GM12892 (cell line): ENCODE results near the gene PRSS36.
"Not testable (repeated sequence)": the region's sequence is repeated elsewhere in the genome, so short reads cannot be mapped to it uniquely, and the experiment has no call there.

Experiments
- DNase-seq: peaks from one replicate; pipeline ENCODE4 v3.0.0; 2011; ENCODE audit not compliant: insufficient read length
- FAIRE-seq: peaks from 2 replicates; lab custom pipeline; 2011; peaks lifted over from hg19 to GRCh38; lab: Jason Lieb, UNC
- POLR2A ChIP-seq: IDR thresholded peaks from 2 replicates; pipeline ENCODE4 v1.6.1; 2011; ENCODE audit warnings: low read depth, low read length, control low read depth
- POLR2AphosphoS5 ChIP-seq: IDR thresholded peaks from 2 replicates; pipeline ENCODE4 v1.6.1; 2011; ENCODE audit warnings: low read depth, low read length, control low read depth
- TAF1 ChIP-seq: IDR thresholded peaks from 2 replicates; pipeline ENCODE4 v1.6.1; 2011; ENCODE audit warnings: low read depth, mild to moderate bottlenecking, control low read depth, low read length, borderline replicate concordance

Gene PRSS36

GRCh38 chr16:31145398-31145990 lies 4.4 kb downstream of the PRSS36 start:
- no peak for FAIRE-seq
- DNase-seq: no peak
- TF ChIP-seq POLR2A (no peak), POLR2AphosphoS5 (no peak), TAF1 (no peak)

- not testable (repeated sequence) for DNase-seq, FAIRE-seq
Measured at GRCh38 chr16:31144418-31144817, 5.4 kb downstream of the PRSS36 start.

- FAIRE-seq: no peak
- no peak for DNase-seq
- TF ChIP-seq POLR2A (no peak), POLR2AphosphoS5 (no peak), TAF1 (no peak)
Measured at GRCh38 chr16:31143694-31144148, 6.1 kb downstream of the PRSS36 start.

- FAIRE-seq: no peak
- DNase-seq: no peak
- TF ChIP-seq POLR2AphosphoS5 (no peak), POLR2A (no peak), TAF1 (no peak)
Measured at GRCh38 chr16:31143011-31143693, 6.7 kb downstream of the PRSS36 start.

GRCh38 chr16:31142109-31143010 lies 7.5 kb downstream of the PRSS36 start:
- DNase-seq (peak; percentile 99), FAIRE-seq (peak; percentile 97)
- no peak for TF ChIP-seq TAF1
- TF ChIP-seq POLR2A: no peak
- TF ChIP-seq POLR2AphosphoS5: no peak

GRCh38 chr16:31141489-31142108 lies 8.3 kb downstream of the PRSS36 start:
- FAIRE-seq: no peak
- peak; percentile 46 for DNase-seq
- no peak for TF ChIP-seq TAF1
- no peak for TF ChIP-seq POLR2A
- no peak for TF ChIP-seq POLR2AphosphoS5

GRCh38 chr16:31141071-31141469 lies 8.8 kb downstream of the PRSS36 start:
- DNase-seq, FAIRE-seq: not testable (repeated sequence)

GRCh38 chr16:31138621-31139578 lies 11.0 kb downstream of the PRSS36 start:
- no peak for TF ChIP-seq POLR2A
- TF ChIP-seq TAF1: no peak
- TF ChIP-seq POLR2AphosphoS5: no peak
- no peak for DNase-seq
- no peak for FAIRE-seq

- DNase-seq, FAIRE-seq: not testable (repeated sequence)
Measured at GRCh38 chr16:31136822-31137499, 12.9 kb downstream of the PRSS36 start.

GRCh38 chr16:31136287-31136662 lies 13.6 kb downstream of the PRSS36 start:
- no peak for FAIRE-seq

More at GRCh38 chr16:31136287-31136662, 13.6 kb downstream of the PRSS36 start:
- no peak for TF ChIP-seq POLR2AphosphoS5
- TF ChIP-seq POLR2A: no peak
- TF ChIP-seq TAF1: no peak
- DNase-seq: no peak
